IMR-90 (cell line): ENCODE data around the gene SCNM1. TPM values are rescaled to one million over a fixed set of nuclear protein-coding genes. Genes with fewer than 3 reads are reported as not detected.

Experiments used
- ATAC-seq: fragments of 200-7000 bp; cut with Tn5 transposase; 2 replicates; pipeline ENCODE4 v1.9.1; 2020; ENCODE audit warnings: low read depth, mild to moderate bottlenecking, moderate library complexity
- BruUV-seq: library from RNA; stranded (reverse); fragments of 400-500 nt; replicated peaks from 2 replicates; lab custom pipeline; 2021; lab: Mats Ljungman, UMichigan
- CTCF ChIA-PET: fragments of 300-600 bp; formaldehyde crosslinking; extraction: SDS; loops from one replicate; lab custom pipeline; 2021; ENCODE audit warnings: antibody characterized with exemption; lab: Yijun Ruan, JAX
- POLR2A ChIA-PET: fragments of 300-600 bp; sonication (Branson Sonifier 250); formaldehyde crosslinking; loops from one replicate; lab custom pipeline; 2022; ENCODE audit warnings: antibody characterized with exemption; ENCODE audit not compliant: unreplicated experiment; lab: Charles Lee
- DNase-seq: peaks from one replicate; pipeline ENCODE4 v3.0.0; 2013
- H2AFZ ChIP-seq: replicated peaks from 2 replicates; pipeline ENCODE3; 2013; ENCODE audit warnings: low read length, mild to moderate bottlenecking; ENCODE audit not compliant: poor library complexity
- H2AK5ac ChIP-seq: 2 replicates; pipeline ENCODE4 v1.6.1; 2013; ENCODE audit warnings: low read depth, low read length, inconsistent platforms
- H2AK9ac ChIP-seq: replicated peaks from 2 replicates; pipeline ENCODE3; 2013; ENCODE audit warnings: mild to moderate bottlenecking, low read depth, low read length, moderate library complexity; ENCODE audit not compliant: poor library complexity
- H2BK120ac ChIP-seq: 2 replicates; pipeline ENCODE4 v1.6.1; 2013; ENCODE audit warnings: low read depth, low read length, inconsistent platforms
- H2BK15ac ChIP-seq: 3 replicates; pipeline ENCODE4 v1.6.1; 2013; ENCODE audit warnings: low read depth, low read length, inconsistent platforms
- H2BK20ac ChIP-seq: 2 replicates; pipeline ENCODE4 v1.6.1; 2013; ENCODE audit warnings: low read depth, mild to moderate bottlenecking, inconsistent platforms, low read length, moderate library complexity
- H2BK5ac ChIP-seq: 2 replicates; pipeline ENCODE4 v1.6.1; 2013; ENCODE audit warnings: mild to moderate bottlenecking, low read depth, low read length, inconsistent platforms; ENCODE audit not compliant: poor library complexity, severe bottlenecking
- H3K14ac ChIP-seq: replicated peaks from 2 replicates; pipeline ENCODE4 v1.6.1; 2013; ENCODE audit warnings: low read depth, low read length, inconsistent platforms
- H3K18ac ChIP-seq: 2 replicates; pipeline ENCODE4 v1.6.1; 2013; ENCODE audit warnings: low read depth, low read length, control low read depth
- H3K23ac ChIP-seq: 2 replicates; pipeline ENCODE4 v1.6.1; 2013; ENCODE audit warnings: low read depth, low read length, inconsistent platforms
- H3K27ac ChIP-seq: 2 replicates; pipeline ENCODE4 v1.5.1; 2013; ENCODE audit warnings: mild to moderate bottlenecking, control low read depth, low read length; ENCODE audit not compliant: insufficient read depth
- H3K27me3 ChIP-seq: 2 replicates; pipeline ENCODE4 v1.6.1; 2013; ENCODE audit warnings: low read length; ENCODE audit not compliant: control insufficient read depth, insufficient read depth
- H3K36me3 ChIP-seq: 2 replicates; pipeline ENCODE4 v1.6.1; 2013; ENCODE audit warnings: low read length, mixed read lengths; ENCODE audit not compliant: control insufficient read depth, insufficient read depth
- H3K4ac ChIP-seq: 2 replicates; pipeline ENCODE4 v1.6.1; 2013; ENCODE audit warnings: low read depth, low read length, inconsistent platforms
- H3K4me1 ChIP-seq: 2 replicates; pipeline ENCODE4 v1.6.1; 2013; ENCODE audit warnings: low read length, mixed read lengths; ENCODE audit not compliant: control insufficient read depth, insufficient read depth
- H3K4me2 ChIP-seq: 2 replicates; pipeline ENCODE4 v1.6.1; 2013; ENCODE audit warnings: low read depth, mild to moderate bottlenecking, control low read depth, low read length, moderate library complexity
- H3K4me3 ChIP-seq: 2 replicates; pipeline ENCODE4 v1.5.1; 2013; ENCODE audit warnings: low read depth, mild to moderate bottlenecking, control low read depth, low read length, moderate library complexity; ENCODE audit not compliant: insufficient read depth
- H3K56ac ChIP-seq: 2 replicates; pipeline ENCODE4 v1.6.1; 2013; ENCODE audit warnings: low read length, inconsistent platforms; ENCODE audit not compliant: insufficient read depth; ENCODE audit errors: extremely low read depth
- H3K79me1 ChIP-seq, 2 experiments: 2 replicates each; pipeline ENCODE4 v1.6.1; 2013; ENCODE audit warnings: low read length in 2 of 2, inconsistent platforms in 1 of 2, low read depth in 1 of 2
- H3K9ac ChIP-seq: 2 replicates; pipeline ENCODE4 v1.6.1; 2013; ENCODE audit warnings: low read depth, low read length, control low read depth
- H3K9me1 ChIP-seq: 2 replicates; pipeline ENCODE4 v1.6.1; 2013; ENCODE audit warnings: low read length, inconsistent platforms; ENCODE audit not compliant: insufficient read depth
- H3K9me3 ChIP-seq: 2 replicates; pipeline ENCODE4 v1.6.1; 2013; ENCODE audit warnings: low read length; ENCODE audit not compliant: control insufficient read depth, insufficient read depth
- H4K20me1 ChIP-seq: 2 replicates; pipeline ENCODE4 v1.6.1; 2013; ENCODE audit warnings: low read length, inconsistent platforms; ENCODE audit not compliant: insufficient read depth
- H4K5ac ChIP-seq: 2 replicates; pipeline ENCODE4 v1.6.1; 2013; ENCODE audit warnings: mild to moderate bottlenecking, low read depth, low read length, control low read depth
- H4K8ac ChIP-seq, 2 experiments: 2 replicates each; pipeline ENCODE4 v1.6.1; 2013; ENCODE audit warnings: low read depth in 2 of 2, low read length in 2 of 2, control low read depth in 1 of 2, inconsistent platforms in 1 of 2
- H4K91ac ChIP-seq: 2 replicates; pipeline ENCODE4 v1.6.1; 2013; ENCODE audit warnings: low read depth, low read length, inconsistent platforms; ENCODE audit not compliant: insufficient read depth
- BHLHE40 ChIP-seq: fragments of 150-350 bp; IDR thresholded peaks from 2 replicates; pipeline ENCODE4 v1.6.1; 2016; ENCODE audit warnings: mild to moderate bottlenecking, low read depth, low read length
- CEBPB ChIP-seq: IDR thresholded peaks from 2 replicates; pipeline ENCODE4 v1.6.1; 2012; ENCODE audit warnings: low read depth, low read length, improper control_type of control experiment
- CHD1 ChIP-seq: IDR thresholded peaks from 2 replicates; pipeline ENCODE4 v1.6.1; 2012; ENCODE audit warnings: low read depth, low read length, improper control_type of control experiment
- FOS ChIP-seq: fragments of 150-350 bp; IDR thresholded peaks from 2 replicates; pipeline ENCODE4 v1.6.1; 2016; ENCODE audit warnings: low read depth, low read length
- MAFK ChIP-seq: IDR thresholded peaks from 2 replicates; pipeline ENCODE4 v1.6.1; 2012; ENCODE audit warnings: low read depth, low read length, improper control_type of control experiment
- MAZ ChIP-seq: IDR thresholded peaks from 2 replicates; pipeline ENCODE4 v1.6.1; 2012; ENCODE audit warnings: low read depth, mild to moderate bottlenecking, low read length, improper control_type of control experiment, moderate library complexity, borderline replicate concordance
- MXI1 ChIP-seq: IDR thresholded peaks from 2 replicates; pipeline ENCODE4 v1.6.1; 2012; ENCODE audit warnings: low read depth, mild to moderate bottlenecking, low read length, moderate library complexity, borderline replicate concordance
- NFE2L2 ChIP-seq: fragments of 150-350 bp; IDR thresholded peaks from 2 replicates; pipeline ENCODE4 v1.6.1; 2016; ENCODE audit warnings: low read depth, mild to moderate bottlenecking, low read length
- POLR2A ChIP-seq: IDR thresholded peaks from 2 replicates; pipeline ENCODE4 v1.6.1; 2012; ENCODE audit warnings: mild to moderate bottlenecking, low read depth, low read length
- RAD21 ChIP-seq: IDR thresholded peaks from 2 replicates; pipeline ENCODE4 v1.6.1; 2012; ENCODE audit warnings: low read length, improper control_type of control experiment
- RCOR1 ChIP-seq: IDR thresholded peaks from 2 replicates; pipeline ENCODE4 v1.6.1; 2012; ENCODE audit warnings: mild to moderate bottlenecking, low read length, improper control_type of control experiment; ENCODE audit not compliant: insufficient replicate concordance
- RFX5 ChIP-seq: IDR thresholded peaks from 2 replicates; pipeline ENCODE4 v1.8.0; 2012; ENCODE audit warnings: low read depth, mild to moderate bottlenecking, low read length, moderate library complexity
- SMC3 ChIP-seq: fragments of 150-350 bp; IDR thresholded peaks from 2 replicates; pipeline ENCODE4 v1.6.1; 2016; ENCODE audit warnings: low read depth, mild to moderate bottlenecking, antibody characterized with exemption, low read length, moderate library complexity
- WGBS, 2 experiments: methylation state at CpG; one replicate each; pipeline versions ENCODE4 v1.1.5 to v1.1.7; 2013; ENCODE audit warnings: missing lambda C conversion rate in 2 of 2; ENCODE audit not compliant: insufficient read length in 1 of 2; ENCODE audit errors: extremely low coverage in 2 of 2; 5-methylcytosine and 5-hydroxymethylcytosine counted together
- dilution Hi-C: fragments of 300-500 bp; cut with HindIII; formaldehyde crosslinking; loops from one replicate; pipeline ENCODE4 v1.14.3; 2018; ENCODE audit warnings: low sequenced_read_pairs; ENCODE audit not compliant: unreplicated experiment
- in situ Hi-C: fragments of 300-500 bp; cut with MboI; formaldehyde crosslinking; loops from 3 replicates; pipeline ENCODE4 v1.14.3; 2019; ENCODE audit warnings: low sequenced_read_pairs, inconsistent platforms, mixed read lengths
- intact Hi-C: fragments of 100-400 bp; cut with micrococcal nuclease; formaldehyde crosslinking; loops from 2 replicates; pipeline ENCODE4 v1.10.0; 2022
- polyA plus RNA-seq, 3 experiments: library from polyadenylated mRNA; depleted of rRNA; stranded (reverse); fragments of >200 nt; gene quantifications; 2 replicates each; pipeline ENCODE4 v1.2.3, GENCODE V29; 2012; ENCODE audit warnings: low replicate concordance in 1 of 3
- total RNA-seq: library from RNA; depleted of rRNA; stranded (reverse); fragments of >200 nt; gene quantifications from 2 replicates; pipeline ENCODE4 v1.2.3, GENCODE V29; 2012
- TF ChIP-seq, protein P1 (sequence below): fragments of 150-350 bp; IDR thresholded peaks from 2 replicates; pipeline ENCODE4 v1.6.1; 2017; ENCODE audit warnings: mild to moderate bottlenecking, antibody characterized with exemption, low read length, low read depth
- TF ChIP-seq, protein P2 (sequence below): conservative IDR thresholded peaks from 2 replicates; pipeline ENCODE4 v1.5.1; 2012; ENCODE audit warnings: mild to moderate bottlenecking, low read depth, low read length, improper control_type of control experiment
- TF ChIP-seq, protein P3 (sequence below): fragments of 150-350 bp; IDR thresholded peaks from 2 replicates; pipeline ENCODE4 v1.6.1; 2016; ENCODE audit warnings: low read depth, mild to moderate bottlenecking, low read length, moderate library complexity, borderline replicate concordance

SCNM1 gene
- total and polyA plus RNA-seq, 2 of the 4 experiments (the other 2 are of a cell fraction) = 27.4 to 33.2 TPM

DNA sequence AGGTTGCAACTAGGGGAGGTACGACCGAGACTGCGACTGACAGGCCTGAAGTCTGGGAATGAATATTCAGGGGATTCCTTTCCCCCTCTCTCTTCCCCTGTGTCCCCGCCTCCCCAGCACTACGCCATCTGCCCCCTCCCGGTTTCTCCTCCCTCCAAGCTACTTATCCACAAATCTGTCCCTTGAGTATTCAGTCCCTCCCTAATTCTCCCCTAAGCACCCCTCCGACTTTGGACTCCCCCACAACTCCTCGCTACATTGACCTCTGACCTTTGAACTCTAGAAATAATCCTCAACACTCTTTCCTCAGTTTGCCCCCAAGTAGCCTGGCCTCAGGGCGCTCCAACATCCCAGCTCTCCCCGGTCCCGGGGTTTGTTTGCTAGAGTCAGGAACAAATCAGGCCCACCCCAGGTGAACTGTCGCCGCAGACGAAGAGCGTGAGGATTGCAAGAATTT, 635 bp upstream of the SCNM1 start:
- Histone ChIP-seq H3K4me1 (peaks cover 4% of the 10 kb centered on the region), H4K5ac (peak overlapping the region; percentile 86), H3K36me3 (peaks cover 23% of the 10 kb centered on the region), H2BK20ac (no peak overlapping the region), H3K56ac (peak overlapping the region; percentile 84), H4K8ac (peak overlapping the region; percentile 79 to 99), H3K23ac (peak overlapping the region; percentile 93), H3K4me2 (peak overlapping the region; percentile 84), H2AK9ac (peak overlapping the region; percentile 97), H4K20me1 (no peaks in the 10 kb centered on the region), H3K9me3 (no peaks in the 10 kb centered on the region), H3K4ac (peak overlapping the region; percentile 98), H3K27me3 (no peaks in the 10 kb centered on the region), H3K79me1 (peaks cover 10 to 43% of the 10 kb centered on the region in 2 experiments), H3K9me1 (no peaks in the 10 kb centered on the region), H2BK15ac (peak overlapping the region; percentile 35; the same call in 1 of the 3 replicates), H3K14ac (peak overlapping the region; percentile 99), H3K27ac (peak overlapping the region; percentile 78), H3K9ac (peak overlapping the region; percentile 89), H2BK5ac (peak overlapping the region; percentile 80), H2AFZ (peak overlapping the region; percentile 94), H3K18ac (peak overlapping the region; percentile 73), H2AK5ac (peak overlapping the region; percentile 62), H4K91ac (peak overlapping the region; percentile 71), H2BK120ac (peak overlapping the region; percentile 64), H3K4me3 (peak overlapping the region; percentile 65)
- intact Hi-C loops = no loop called here
- TF ChIP-seq NFE2L2 (no peak), CHD1 (no peak), FOS (no peak), POLR2A (no peak), RAD21 (no peak), RCOR1 (no peak), MAFK (no peak), MXI1 (no peak), RFX5 (no peak), BHLHE40 (no peak), MAZ (no peak), CEBPB (no peak), SMC3 (no peak)
- TF ChIP-seq, protein P1, sequence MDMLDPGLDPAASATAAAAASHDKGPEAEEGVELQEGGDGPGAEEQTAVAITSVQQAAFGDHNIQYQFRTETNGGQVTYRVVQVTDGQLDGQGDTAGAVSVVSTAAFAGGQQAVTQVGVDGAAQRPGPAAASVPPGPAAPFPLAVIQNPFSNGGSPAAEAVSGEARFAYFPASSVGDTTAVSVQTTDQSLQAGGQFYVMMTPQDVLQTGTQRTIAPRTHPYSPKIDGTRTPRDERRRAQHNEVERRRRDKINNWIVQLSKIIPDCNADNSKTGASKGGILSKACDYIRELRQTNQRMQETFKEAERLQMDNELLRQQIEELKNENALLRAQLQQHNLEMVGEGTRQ = no peak
- TF ChIP-seq, protein P2, sequence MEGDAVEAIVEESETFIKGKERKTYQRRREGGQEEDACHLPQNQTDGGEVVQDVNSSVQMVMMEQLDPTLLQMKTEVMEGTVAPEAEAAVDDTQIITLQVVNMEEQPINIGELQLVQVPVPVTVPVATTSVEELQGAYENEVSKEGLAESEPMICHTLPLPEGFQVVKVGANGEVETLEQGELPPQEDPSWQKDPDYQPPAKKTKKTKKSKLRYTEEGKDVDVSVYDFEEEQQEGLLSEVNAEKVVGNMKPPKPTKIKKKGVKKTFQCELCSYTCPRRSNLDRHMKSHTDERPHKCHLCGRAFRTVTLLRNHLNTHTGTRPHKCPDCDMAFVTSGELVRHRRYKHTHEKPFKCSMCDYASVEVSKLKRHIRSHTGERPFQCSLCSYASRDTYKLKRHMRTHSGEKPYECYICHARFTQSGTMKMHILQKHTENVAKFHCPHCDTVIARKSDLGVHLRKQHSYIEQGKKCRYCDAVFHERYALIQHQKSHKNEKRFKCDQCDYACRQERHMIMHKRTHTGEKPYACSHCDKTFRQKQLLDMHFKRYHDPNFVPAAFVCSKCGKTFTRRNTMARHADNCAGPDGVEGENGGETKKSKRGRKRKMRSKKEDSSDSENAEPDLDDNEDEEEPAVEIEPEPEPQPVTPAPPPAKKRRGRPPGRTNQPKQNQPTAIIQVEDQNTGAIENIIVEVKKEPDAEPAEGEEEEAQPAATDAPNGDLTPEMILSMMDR = no peak
- TF ChIP-seq, protein P3, sequence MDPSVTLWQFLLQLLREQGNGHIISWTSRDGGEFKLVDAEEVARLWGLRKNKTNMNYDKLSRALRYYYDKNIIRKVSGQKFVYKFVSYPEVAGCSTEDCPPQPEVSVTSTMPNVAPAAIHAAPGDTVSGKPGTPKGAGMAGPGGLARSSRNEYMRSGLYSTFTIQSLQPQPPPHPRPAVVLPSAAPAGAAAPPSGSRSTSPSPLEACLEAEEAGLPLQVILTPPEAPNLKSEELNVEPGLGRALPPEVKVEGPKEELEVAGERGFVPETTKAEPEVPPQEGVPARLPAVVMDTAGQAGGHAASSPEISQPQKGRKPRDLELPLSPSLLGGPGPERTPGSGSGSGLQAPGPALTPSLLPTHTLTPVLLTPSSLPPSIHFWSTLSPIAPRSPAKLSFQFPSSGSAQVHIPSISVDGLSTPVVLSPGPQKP = no peak
- POLR2A ChIA-PET = no interaction called here
- dilution Hi-C loops = no loop called here
- CTCF ChIA-PET = no interaction called here
- WGBS, 2 experiments = 0% methylated on average over 9 of the region's 15 CpGs; no CpG with 5 or more reads in 1 of the 2 experiments
- BruUV-seq = no TSS peak
- DNase-seq (peak; percentile 49), ATAC-seq (peak; percentile 64)
- in situ Hi-C loops = no loop called here
